Smooth muscle cell (in vitro differentiated cells): ENCODE results near the gene TUBB2A. TPM values are rescaled to one million over a fixed set of nuclear protein-coding genes. Genes with fewer than 3 reads are reported as not detected.

ENCODE experiments used
- DNase-seq: peaks from one replicate; lab custom pipeline; 2025; ENCODE audit not compliant: unreplicated experiment; lab: John Stamatoyannopoulos, UW
- H2AFZ ChIP-seq: fragments of 200-600 bp; sonication (generic); 2 replicates; pipeline ENCODE4 v1.6.0; 2016; ENCODE audit warnings: antibody characterized with exemption, low read depth, mild to moderate bottlenecking
- H3F3A ChIP-seq: fragments of 200-600 bp; sonication (generic); 2 replicates; pipeline ENCODE4 v1.6.0; 2017; ENCODE audit warnings: antibody characterized with exemption, low read depth
- H3K27ac ChIP-seq: fragments of 200-600 bp; sonication (generic); 2 replicates; pipeline ENCODE4 v1.5.1; 2016; ENCODE audit warnings: low read depth, mild to moderate bottlenecking
- H3K27me3 ChIP-seq: fragments of 200-600 bp; sonication (generic); 2 replicates; pipeline ENCODE4 v1.6.1; 2016; ENCODE audit warnings: low read depth, mild to moderate bottlenecking
- H3K36me3 ChIP-seq: fragments of 200-600 bp; sonication (generic); 2 replicates; pipeline ENCODE4 v1.5.1; 2016; ENCODE audit warnings: low read depth
- H3K4me1 ChIP-seq: fragments of 200-600 bp; sonication (generic); 2 replicates; pipeline ENCODE4 v1.5.1; 2016; ENCODE audit warnings: low read depth
- H3K4me2 ChIP-seq: fragments of 200-600 bp; sonication (generic); 2 replicates; pipeline ENCODE4 v1.6.0; 2016; ENCODE audit warnings: mild to moderate bottlenecking
- H3K4me3 ChIP-seq: fragments of 200-600 bp; sonication (generic); 2 replicates; pipeline ENCODE4 v1.5.1; 2016; ENCODE audit warnings: mild to moderate bottlenecking
- H3K79me2 ChIP-seq: fragments of 200-600 bp; sonication (generic); 2 replicates; pipeline ENCODE4 v1.6.0; 2016; ENCODE audit warnings: low read depth, mild to moderate bottlenecking
- H3K9ac ChIP-seq: fragments of 200-600 bp; sonication (generic); 2 replicates; pipeline ENCODE4 v1.6.0; 2016; ENCODE audit warnings: low read depth
- H3K9me3 ChIP-seq: fragments of 200-600 bp; sonication (generic); replicated peaks from 2 replicates; pipeline ENCODE4 v1.5.1; 2016; ENCODE audit warnings: low read depth
- H4K20me1 ChIP-seq: fragments of 200-600 bp; sonication (generic); 2 replicates; pipeline ENCODE4 v1.6.0; 2016; ENCODE audit warnings: low read depth
- WGBS: methylation state at CpG from one replicate; pipeline ENCODE4 v1.1.7; 2016; ENCODE audit warnings: low lambda C conversion rate; 5-methylcytosine and 5-hydroxymethylcytosine counted together
- polyA plus RNA-seq: library from polyadenylated mRNA; unstranded; fragments of >200 nt; fragmentation: Nextera tagmentation; extraction: Ambion mirVana; gene quantifications from 2 replicates; pipeline ENCODE4 v1.2.1, GENCODE V29; 2016
- total RNA-seq: library from RNA; depleted of rRNA; stranded (reverse); fragments of >200 nt; gene quantifications from 2 replicates; pipeline ENCODE4 v1.2.3, GENCODE V29; 2014
- TF ChIP-seq, protein P1 (sequence below): fragments of 200-600 bp; sonication (generic); IDR thresholded peaks from 2 replicates; pipeline ENCODE4 v1.5.1; 2017; ENCODE audit warnings: borderline replicate concordance, mild to moderate bottlenecking, antibody characterized with exemption; ENCODE audit not compliant: insufficient read depth, poor library complexity, severe bottlenecking

Gene TUBB2A
- 201 and 236 TPM in 2 replicates for total RNA-seq
- polyA plus RNA-seq, result 272 and 448 TPM in 2 replicates

DNA sequence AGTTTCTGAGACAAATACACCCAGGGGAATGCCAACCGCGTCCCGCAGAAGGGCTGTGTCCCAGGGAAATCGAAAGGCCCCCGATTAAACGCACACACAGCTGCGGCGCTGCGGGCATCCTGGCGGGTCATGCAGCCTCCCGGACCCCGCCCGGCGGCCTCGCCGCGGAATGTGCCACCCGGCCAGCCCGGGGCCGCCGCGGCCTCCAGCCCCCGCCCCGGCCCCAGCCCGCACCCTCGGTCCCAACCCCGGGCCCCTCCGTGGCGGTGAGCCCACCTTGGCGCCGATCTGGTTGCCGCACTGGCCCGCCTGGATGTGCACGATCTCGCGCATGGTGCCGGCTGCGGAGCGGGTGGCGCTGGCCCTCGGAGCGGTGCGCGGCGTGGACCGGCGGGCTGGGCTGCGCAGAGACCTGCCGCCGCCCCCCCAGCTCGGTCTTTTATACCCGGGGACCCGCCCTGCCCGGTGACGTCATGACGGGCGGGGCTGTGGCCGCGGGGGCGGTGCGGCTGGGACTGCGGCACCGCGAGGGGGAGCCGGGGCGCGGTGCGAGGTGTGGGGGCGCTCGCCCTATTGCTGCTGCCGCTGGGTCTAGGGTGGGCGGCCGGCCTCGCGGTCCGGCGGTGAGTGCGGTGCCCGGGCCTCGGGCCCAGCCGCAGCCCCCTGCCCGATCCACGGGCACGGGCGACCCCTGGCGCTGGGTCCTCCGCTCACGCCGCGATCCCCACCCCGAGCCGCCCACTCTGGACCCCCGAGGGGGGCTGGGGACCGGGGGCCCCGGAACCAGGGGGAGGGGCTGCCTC, at the start of gene TUBB2A:
Gene TUBB2A, minus strand, starts transcription at position 414 of the 803 bp plus-strand sequence. Its CDS starts 81 bp downstream, at position 333.
- TF ChIP-seq, protein P1, sequence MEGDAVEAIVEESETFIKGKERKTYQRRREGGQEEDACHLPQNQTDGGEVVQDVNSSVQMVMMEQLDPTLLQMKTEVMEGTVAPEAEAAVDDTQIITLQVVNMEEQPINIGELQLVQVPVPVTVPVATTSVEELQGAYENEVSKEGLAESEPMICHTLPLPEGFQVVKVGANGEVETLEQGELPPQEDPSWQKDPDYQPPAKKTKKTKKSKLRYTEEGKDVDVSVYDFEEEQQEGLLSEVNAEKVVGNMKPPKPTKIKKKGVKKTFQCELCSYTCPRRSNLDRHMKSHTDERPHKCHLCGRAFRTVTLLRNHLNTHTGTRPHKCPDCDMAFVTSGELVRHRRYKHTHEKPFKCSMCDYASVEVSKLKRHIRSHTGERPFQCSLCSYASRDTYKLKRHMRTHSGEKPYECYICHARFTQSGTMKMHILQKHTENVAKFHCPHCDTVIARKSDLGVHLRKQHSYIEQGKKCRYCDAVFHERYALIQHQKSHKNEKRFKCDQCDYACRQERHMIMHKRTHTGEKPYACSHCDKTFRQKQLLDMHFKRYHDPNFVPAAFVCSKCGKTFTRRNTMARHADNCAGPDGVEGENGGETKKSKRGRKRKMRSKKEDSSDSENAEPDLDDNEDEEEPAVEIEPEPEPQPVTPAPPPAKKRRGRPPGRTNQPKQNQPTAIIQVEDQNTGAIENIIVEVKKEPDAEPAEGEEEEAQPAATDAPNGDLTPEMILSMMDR, result peak; percentile 53
- under 1% methylated on average over 40 of the region's 95 CpGs for WGBS
- Histone ChIP-seq H3K27ac (peak within 1 kb of the TSS; percentile 98), H3K36me3 (peaks cover 4% of the 10 kb centered on the region), H3K4me3 (peak within 1 kb of the TSS; percentile 92), H3F3A (peaks cover 42% of the 10 kb centered on the region), H3K27me3 (no peaks in the 10 kb centered on the region), H3K79me2 (peaks cover 9% of the 10 kb centered on the region), H3K4me1 (peaks cover 17% of the 10 kb centered on the region), H4K20me1 (peaks cover 31% of the 10 kb centered on the region), H3K9ac (peak within 1 kb of the TSS; percentile 99), H2AFZ (peak within 1 kb of the TSS; percentile 55), H3K4me2 (peak within 1 kb of the TSS; percentile 91), H3K9me3 (no peaks in the 10 kb centered on the region)
- DNase-seq, result peak; percentile 67

DNA sequence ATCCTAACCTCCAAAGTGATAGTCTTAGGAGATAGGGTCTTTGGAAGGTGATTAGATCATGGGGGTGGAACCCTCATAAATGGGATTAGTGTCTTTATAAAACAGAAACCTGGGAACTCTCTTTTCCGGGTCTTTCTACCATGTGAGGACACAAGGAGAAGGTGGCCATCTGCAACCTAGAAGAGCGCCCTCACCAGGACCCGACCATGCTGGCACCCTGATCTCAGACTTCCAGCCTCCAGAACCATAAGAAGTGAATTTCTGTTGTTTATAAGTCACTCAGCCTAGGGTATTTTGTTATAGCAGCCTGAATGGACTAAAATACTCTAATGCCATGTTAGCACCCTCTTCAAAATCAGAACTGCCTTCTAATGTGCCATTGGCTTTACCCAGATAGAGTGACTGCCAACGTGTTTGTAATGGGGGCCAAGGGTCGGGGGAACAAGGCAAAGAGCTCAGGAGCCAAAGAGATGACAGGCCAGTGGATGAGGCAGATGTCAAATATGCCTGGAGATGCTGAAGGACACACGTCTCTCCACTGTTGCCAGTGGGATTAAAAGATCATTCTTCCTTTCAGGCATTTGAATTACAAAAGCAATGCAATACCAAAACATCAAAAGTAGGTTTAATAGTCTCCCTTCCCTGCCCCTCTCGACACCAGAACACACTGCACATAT, 49.1 kb upstream of the TUBB2A start:
- Histone ChIP-seq H4K20me1 (no peaks in the 10 kb centered on the region), H3K4me3 (no peak overlapping the region), H3F3A (peaks cover 32% of the 10 kb centered on the region), H3K27ac (peak overlapping the region; percentile 95), H3K79me2 (no peaks in the 10 kb centered on the region), H3K4me1 (peaks cover 17% of the 10 kb centered on the region), H3K27me3 (no peaks in the 10 kb centered on the region), H3K4me2 (no peak overlapping the region), H3K9me3 (no peaks in the 10 kb centered on the region), H3K9ac (peak overlapping the region; percentile 24), H3K36me3 (no peaks in the 10 kb centered on the region), H2AFZ (no peak overlapping the region)
- 87% methylated on average over 7 of the region's 7 CpGs for WGBS
- DNase-seq, result no peak
- TF ChIP-seq, protein P1, result no peak

DNA sequence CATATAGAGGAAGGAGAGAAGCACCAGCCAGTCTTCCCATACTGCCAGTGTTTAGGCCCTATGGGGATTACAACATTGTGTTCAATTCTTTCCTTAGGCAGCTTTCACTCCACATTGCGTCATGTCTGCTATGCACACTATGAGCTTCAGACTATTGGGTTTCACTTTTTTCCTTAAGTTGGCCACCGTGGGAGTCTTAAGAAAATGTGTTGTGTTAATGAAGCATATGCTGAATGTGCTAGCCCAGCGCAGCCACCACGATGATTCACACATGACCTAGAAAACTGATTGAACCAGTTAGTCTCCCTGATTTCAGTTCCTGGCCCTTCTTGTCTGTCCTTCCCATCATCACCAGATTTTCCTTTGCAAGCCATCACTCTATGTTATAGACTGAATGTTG, 48.6 kb upstream of the TUBB2A start:
- Histone ChIP-seq H3K4me1 (peaks cover 17% of the 10 kb centered on the region), H3K79me2 (no peaks in the 10 kb centered on the region), H3K27ac (peak overlapping the region; percentile 95), H4K20me1 (no peaks in the 10 kb centered on the region), H3K9me3 (no peaks in the 10 kb centered on the region), H3K27me3 (no peaks in the 10 kb centered on the region), H3K4me2 (no peak overlapping the region), H3K4me3 (no peak overlapping the region), H2AFZ (no peak overlapping the region), H3K9ac (peak overlapping the region; percentile 1), H3F3A (peaks cover 32% of the 10 kb centered on the region), H3K36me3 (no peaks in the 10 kb centered on the region)
- WGBS, result 23% methylated on average over 4 of the region's 4 CpGs
- DNase-seq, result no peak
- TF ChIP-seq, protein P1, result no peak
